ENCODE measurements around the gene IKZF1. TPM values are rescaled to one million over a fixed set of nuclear protein-coding genes. Genes with fewer than 3 reads are reported as not detected.

Gene IKZF1
- total RNA-seq, 1 experiment from 2014 or later = 0.57 TPM

DNA sequence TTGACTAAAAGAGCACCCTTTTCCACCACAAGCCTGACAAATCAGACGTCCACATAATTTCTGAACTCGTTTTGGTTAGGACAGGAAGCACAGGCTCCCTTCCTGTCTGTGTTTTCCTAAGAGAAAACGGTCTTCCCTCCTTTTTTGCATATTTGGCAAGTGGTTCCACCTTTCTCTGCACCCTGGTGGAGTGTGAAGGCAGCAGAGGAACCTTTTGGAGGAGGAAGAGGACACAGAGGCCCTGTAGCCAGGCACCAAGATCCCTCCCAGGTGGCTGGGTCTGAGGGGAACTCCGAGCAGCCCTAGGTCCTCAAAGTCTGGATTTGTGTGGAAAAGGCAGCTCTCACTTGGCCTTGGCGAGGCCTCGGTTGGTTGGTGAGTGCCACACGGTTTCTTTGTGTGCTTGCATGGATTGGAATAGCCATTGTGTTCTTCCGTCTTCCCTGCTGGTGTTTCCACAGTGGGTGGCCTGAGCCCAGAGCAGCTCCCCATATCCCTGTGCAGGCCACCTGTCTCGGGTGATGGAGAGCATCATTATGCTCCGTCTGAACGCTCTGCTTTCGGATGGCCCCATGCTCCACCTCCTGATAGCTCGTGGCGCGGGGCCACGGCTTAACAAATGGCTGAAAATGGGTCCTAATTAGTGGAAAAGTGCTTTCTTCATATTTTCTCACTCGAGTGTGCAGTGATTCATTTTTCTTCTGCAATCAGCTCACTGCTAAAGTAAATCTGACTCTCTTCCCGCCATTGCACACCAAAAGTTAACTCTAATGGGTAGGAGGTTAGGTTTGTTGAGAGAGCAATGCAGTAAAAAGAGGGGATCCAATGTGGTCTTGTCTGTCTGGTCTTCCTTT lies 4.2 kb downstream of the IKZF1 start:
- H3K4me3 ChIP-seq (replicated peaks in 1 of 2; ENCODE audit: low read depth in 1 of 2, low read length in 2 of 2) = no peak overlapping the region
- no peaks in the 10 kb centered on the region for H4K20me1 ChIP-seq (ENCODE audit: insufficient read depth)
- RAD21 ChIA-PET (ENCODE audit: low non-redundant PET in 1 of 2, low total read pairs in 2 of 2, uncharacterized antibody in 2 of 2, unreplicated experiment in 2 of 2) = no interaction called here
- no peaks in the 10 kb centered on the region for H3K79me2 ChIP-seq (ENCODE audit: insufficient read depth, low read length)
- H3K36me3 ChIP-seq (ENCODE audit: control insufficient read depth in 1 of 2, insufficient read depth in 2 of 2, low read length in 2 of 2) = no peaks in the 10 kb centered on the region
- no peaks in the 10 kb centered on the region for H3K9me3 ChIP-seq (ENCODE audit: control insufficient read depth in 1 of 2, insufficient read depth in 1 of 2, low read depth in 1 of 2, low read length in 2 of 2)
- 0 out of 2 replicates have a peak, but pooled peaks cover 4% of the 10 kb centered on the region for H3K27me3 ChIP-seq (ENCODE audit: insufficient read depth, low read length)
- no peak for DNase-seq (ENCODE audit: low read depth, low spot score)
- POLR2A ChIA-PET = no interaction called here
- H3K9ac ChIP-seq (ENCODE audit: low read length) = no peak overlapping the region
- CTCF ChIA-PET = no interaction called here
- intact Hi-C loops (cut with micrococcal nuclease) = no loop called here
- H3K27ac ChIP-seq (ENCODE audit: low read depth, low read length) = no peak overlapping the region
- H3K4me1 ChIP-seq (ENCODE audit: control insufficient read depth in 1 of 2, insufficient read depth in 2 of 2, low read length in 2 of 2) = no peaks in the 10 kb centered on the region
- TF ChIP-seq SRF (IDR thresholded peaks at IDR 0.05; ENCODE audit: low read depth) (no peak), CBX3 (IDR thresholded peaks at IDR 0.05; ENCODE audit: low read depth) (no peak), SP1 (IDR thresholded peaks at IDR 0.05; ENCODE audit: low read depth) (no peak), ZNF274 (IDR thresholded peaks at IDR 0.05; ENCODE audit: low read depth, low read length) (no peak), JUND (IDR thresholded peaks at IDR 0.05) (no peak), SIN3A (IDR thresholded peaks at IDR 0.05; ENCODE audit: low read depth) (no peak), POLR2AphosphoS5 (IDR thresholded peaks at IDR 0.05; ENCODE audit: low read depth, low read length) (no peak), ZFX (IDR thresholded peaks at IDR 0.05) (no peak), EZH2phosphoT487 (IDR thresholded peaks at IDR 0.05; ENCODE audit: borderline replicate concordance) (no peak), RAD21 (IDR thresholded peaks at IDR 0.05; ENCODE audit: low read depth) (no peak), ELF1 (IDR thresholded peaks at IDR 0.05; ENCODE audit: borderline replicate concordance, low read depth) (no peak)
- BruUV-seq (replicated peaks) = no TSS peak
- no peak overlapping the region for H2AFZ ChIP-seq (ENCODE audit: low read depth, low read length, poor library complexity, severe bottlenecking)
- H3K4me2 ChIP-seq (ENCODE audit: low read length) = no peak overlapping the region
- H3K9me2 ChIP-seq (ENCODE audit: insufficient read depth) = no peaks in the 10 kb centered on the region
- ATAC-seq = no peak

DNA sequence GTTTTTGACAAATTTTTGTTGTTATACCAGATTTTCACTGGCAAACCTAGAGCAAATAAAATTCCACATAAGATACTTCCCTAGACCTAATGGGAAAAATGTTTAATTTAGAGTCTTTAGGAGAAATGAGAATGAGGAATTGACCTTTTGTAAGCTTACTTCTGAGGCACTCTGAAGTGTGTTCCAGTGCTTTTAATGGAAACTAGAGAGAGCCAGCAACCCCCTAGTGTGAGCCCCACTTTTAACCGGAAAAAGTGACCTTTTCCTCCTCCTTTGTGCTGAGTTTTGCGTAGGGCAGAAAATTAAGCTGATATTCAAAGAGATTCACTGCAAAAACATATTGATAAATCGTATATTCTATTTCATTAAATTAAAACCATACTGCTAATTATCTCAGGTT lies 5.2 kb downstream of the IKZF1 start:
- H3K79me2 ChIP-seq (ENCODE audit: insufficient read depth, low read length) = no peaks in the 10 kb centered on the region
- ATAC-seq (no peak), DNase-seq (ENCODE audit: low read depth, low spot score) (no peak)
- H4K20me1 ChIP-seq (ENCODE audit: insufficient read depth) = no peaks in the 10 kb centered on the region
- H3K4me2 ChIP-seq (ENCODE audit: low read length) = no peak overlapping the region
- ChIA-PET RAD21 (ENCODE audit: low non-redundant PET in 1 of 2, low total read pairs in 2 of 2, uncharacterized antibody in 2 of 2, unreplicated experiment in 2 of 2) (no interaction called here), POLR2A (no interaction called here), CTCF (no interaction called here)
- H3K27ac ChIP-seq (ENCODE audit: low read depth, low read length) = no peak overlapping the region
- H2AFZ ChIP-seq (ENCODE audit: low read depth, low read length, poor library complexity, severe bottlenecking) = no peak overlapping the region
- H3K9ac ChIP-seq (ENCODE audit: low read length) = no peak overlapping the region
- TF ChIP-seq ZFX (IDR thresholded peaks at IDR 0.05) = no peak
- no peak for TF ChIP-seq EGR1 (IDR thresholded peaks at IDR 0.05; ENCODE audit: low read depth)
- no peak overlapping the region for H3K4me3 ChIP-seq (replicated peaks in 1 of 2; ENCODE audit: low read depth in 1 of 2, low read length in 2 of 2)
- no TSS peak for BruUV-seq (replicated peaks)
- H3K9me3 ChIP-seq (ENCODE audit: control insufficient read depth in 1 of 2, insufficient read depth in 1 of 2, low read depth in 1 of 2, low read length in 2 of 2) = no peaks in the 10 kb centered on the region
- H3K4me1 ChIP-seq (ENCODE audit: control insufficient read depth in 1 of 2, insufficient read depth in 2 of 2, low read length in 2 of 2) = no peaks in the 10 kb centered on the region
- H3K9me2 ChIP-seq (ENCODE audit: insufficient read depth) = no peaks in the 10 kb centered on the region
- H3K36me3 ChIP-seq (ENCODE audit: control insufficient read depth in 1 of 2, insufficient read depth in 2 of 2, low read length in 2 of 2) = no peaks in the 10 kb centered on the region
- H3K27me3 ChIP-seq (ENCODE audit: insufficient read depth, low read length) = 0 out of 2 replicates have a peak, but pooled peaks cover 4% of the 10 kb centered on the region
- intact Hi-C loops (cut with micrococcal nuclease) = no loop called here
